CD14-positive monocyte (primary cell): Measurements from ENCODE around the gene LRRC28. TPM values are rescaled to one million over a fixed set of nuclear protein-coding genes. Genes with fewer than 3 reads are reported as not detected.

Experiments used
- DNase-seq, 3 donors: peaks; one replicate each; pipeline ENCODE4 v3.0.0-alpha.2; 2011 to 2022
- H2AFZ ChIP-seq: 2 replicates; pipeline ENCODE4 v1.6.0; 2012; ENCODE audit warnings: mild to moderate bottlenecking, low read depth, low read length, inconsistent platforms; ENCODE audit not compliant: insufficient read depth, poor library complexity, severe bottlenecking
- H3K27ac ChIP-seq, 2 donors: 1 replicate in 1 of 2; 2 replicates in 1 of 2; pipeline ENCODE4 v1.5.1; 2012 to 2013; ENCODE audit warnings: low read length in 2 of 2, control low read depth in 1 of 2, inconsistent platforms in 1 of 2, low read depth in 1 of 2, mild to moderate bottlenecking in 1 of 2
- H3K27me3 ChIP-seq, 2 donors: one replicate each; pipeline versions ENCODE4 v1.6.0 to v1.6.1; 2011 to 2013; ENCODE audit warnings: low read length in 2 of 2; ENCODE audit not compliant: control insufficient read depth in 2 of 2, insufficient read depth in 2 of 2
- H3K36me3 ChIP-seq, 2 donors: replicated peaks in 1 of 2; 1 replicate in 1 of 2; 2 replicates in 1 of 2; pipeline versions ENCODE4 v1.5.1 to v1.6.1; 2012 to 2013; ENCODE audit warnings: low read length in 2 of 2, control low read depth in 1 of 2, inconsistent platforms in 1 of 2, mild to moderate bottlenecking in 1 of 2; ENCODE audit not compliant: insufficient read depth in 2 of 2, control insufficient read depth in 1 of 2
- H3K4me1 ChIP-seq, 2 donors: 1 replicate in 1 of 2; 2 replicates in 1 of 2; pipeline versions ENCODE4 v1.5.1 to v1.6.1; 2012 to 2013; ENCODE audit warnings: low read length in 2 of 2, control low read depth in 1 of 2, inconsistent platforms in 1 of 2, mild to moderate bottlenecking in 1 of 2, moderate library complexity in 1 of 2; ENCODE audit not compliant: insufficient read depth in 2 of 2, control insufficient read depth in 1 of 2
- H3K4me2 ChIP-seq: replicated peaks from 2 replicates; pipeline ENCODE3; 2012; ENCODE audit warnings: low read length, moderate library complexity, mild to moderate bottlenecking; ENCODE audit not compliant: poor library complexity, severe bottlenecking; ENCODE audit errors: extremely low read depth
- H3K4me3 ChIP-seq, 3 experiments: fragments of 200-600 bp in 1 of 3; sonication (generic) in 1 of 3; replicated peaks in 1 of 3; 1 replicate in 2 of 3; 2 replicates in 1 of 3; pipeline ENCODE4 v1.5.1; 2011 to 2013; ENCODE audit warnings: low read length in 3 of 3, mild to moderate bottlenecking in 3 of 3, control low read depth in 2 of 3, low read depth in 2 of 3, inconsistent platforms in 1 of 3, moderate library complexity in 1 of 3
- H3K79me2 ChIP-seq: 2 replicates; pipeline ENCODE4 v1.6.0; 2012; ENCODE audit warnings: mild to moderate bottlenecking, control low read depth, inconsistent platforms, low read length, moderate library complexity; ENCODE audit not compliant: insufficient read depth
- H3K9ac ChIP-seq: 2 replicates; pipeline ENCODE4 v1.6.0; 2017; ENCODE audit warnings: low read length, mild to moderate bottlenecking; ENCODE audit not compliant: insufficient read depth, poor library complexity, severe bottlenecking
- H3K9me3 ChIP-seq, 2 donors: replicated peaks in 1 of 2; 1 replicate in 1 of 2; 2 replicates in 1 of 2; pipeline versions ENCODE4 v1.5.1 to v1.6.1; 2012 to 2013; ENCODE audit warnings: low read length in 2 of 2, control low read depth in 1 of 2; ENCODE audit not compliant: control insufficient read depth in 1 of 2, insufficient read depth in 1 of 2
- H4K20me1 ChIP-seq: 2 replicates; pipeline ENCODE4 v1.6.0; 2012; ENCODE audit warnings: mild to moderate bottlenecking, low read length, control low read depth, moderate library complexity; ENCODE audit not compliant: insufficient read depth
- H3K27ac Mint-ChIP-seq, 7 donors: one replicate each; pipeline ENCODE4 v1.8.0; 2020; ENCODE audit warnings: mild to moderate bottlenecking in 7 of 7, mixed read lengths in 7 of 7, moderate library complexity in 6 of 7, inconsistent platforms in 2 of 7
- H3K27me3 Mint-ChIP-seq, 3 donors: one replicate each; pipeline ENCODE4 v1.8.0; 2021 to 2022; ENCODE audit warnings: low read depth in 3 of 3, mild to moderate bottlenecking in 3 of 3, mixed read lengths in 3 of 3, moderate library complexity in 3 of 3, inconsistent platforms in 1 of 3
- H3K36me3 Mint-ChIP-seq, 2 donors: one replicate each; pipeline ENCODE4 v1.8.0; 2020; ENCODE audit warnings: mixed read lengths in 2 of 2, inconsistent platforms in 1 of 2, mild to moderate bottlenecking in 1 of 2
- H3K4me1 Mint-ChIP-seq: one replicate; pipeline ENCODE4 v1.8.0; 2020; ENCODE audit warnings: mild to moderate bottlenecking, mixed read lengths
- H3K4me3 Mint-ChIP-seq, 2 donors: one replicate each; pipeline ENCODE4 v1.8.0; 2020; ENCODE audit warnings: mild to moderate bottlenecking in 2 of 2, mixed read lengths in 2 of 2, moderate library complexity in 1 of 2
- H3K9me3 Mint-ChIP-seq, 7 donors: one replicate each; pipeline ENCODE4 v1.8.0; 2020 to 2022; ENCODE audit warnings: mixed read lengths in 7 of 7, mild to moderate bottlenecking in 6 of 7, moderate library complexity in 6 of 7, inconsistent platforms in 2 of 7
- WGBS: methylation state at CpG from one replicate; pipeline ENCODE4 v1.1.5; 2013; ENCODE audit warnings: missing lambda C conversion rate; ENCODE audit not compliant: insufficient coverage; 5-methylcytosine and 5-hydroxymethylcytosine counted together
- intact Hi-C, 2 donors: fragments of 100-400 bp; cut with micrococcal nuclease; formaldehyde crosslinking; loops; one replicate each; pipeline versions ENCODE4 v1.15.0 to v1.15.1; 2023
- polyA plus RNA-seq, 3 donors: library from polyadenylated mRNA; depleted of rRNA in 1 of 3; unstranded in 2 of 3; stranded (reverse) in 1 of 3; fragments of 300-500 nt in 2 of 3; fragments of >200 nt in 1 of 3; fragmentation: Illumina TruSeq in 2 of 3; gene quantifications; 1 replicate in 2 of 3; 2 replicates in 1 of 3; pipeline ENCODE4 v1.2.3, GENCODE V29; 2012 to 2021
- TF ChIP-seq, protein P1 (sequence below): fragments of 200-600 bp; IDR thresholded peaks from one replicate; pipeline ENCODE4 v1.8.0; 2022; ENCODE audit warnings: antibody characterized with exemption, mild to moderate bottlenecking

Gene LRRC28
- polyA plus RNA-seq, 3 donors: 18.6 to 25.3 (median 19.8) TPM

GRCh38 chr15:99390667-99391066 lies 139.4 kb downstream of the LRRC28 start:
- WGBS: 80% methylated on average over 1 of the region's 5 CpGs
- no peak overlapping the region for H3K27ac ChIP-seq
- Mint-ChIP-seq H3K4me3 (no peak overlapping the region), H3K27ac (no peak overlapping the region), H3K36me3 (peaks cover 6 to 7% of the 10 kb centered on the region in 2 donors), H3K27me3 (peaks cover 0 to 14% (median 5%) of the 10 kb centered on the region in 3 donors), H3K4me1 (no peaks in the 10 kb centered on the region), H3K9me3 (peaks cover 0 to 23% (median 8%) of the 10 kb centered on the region in 7 donors)
- H3K4me1 ChIP-seq: no peaks in the 10 kb centered on the region
- H3K4me2 ChIP-seq: no peak overlapping the region
- no peaks in the 10 kb centered on the region for H3K79me2 ChIP-seq
- H3K9ac ChIP-seq: no peak overlapping the region
- H2AFZ ChIP-seq: no peak overlapping the region
- H3K27me3 ChIP-seq: peaks cover 0 to 2% of the 10 kb centered on the region in 2 donors
- intact Hi-C loops: no loop called here
- no peak overlapping the region for H3K4me3 ChIP-seq
- TF ChIP-seq, protein P1, sequence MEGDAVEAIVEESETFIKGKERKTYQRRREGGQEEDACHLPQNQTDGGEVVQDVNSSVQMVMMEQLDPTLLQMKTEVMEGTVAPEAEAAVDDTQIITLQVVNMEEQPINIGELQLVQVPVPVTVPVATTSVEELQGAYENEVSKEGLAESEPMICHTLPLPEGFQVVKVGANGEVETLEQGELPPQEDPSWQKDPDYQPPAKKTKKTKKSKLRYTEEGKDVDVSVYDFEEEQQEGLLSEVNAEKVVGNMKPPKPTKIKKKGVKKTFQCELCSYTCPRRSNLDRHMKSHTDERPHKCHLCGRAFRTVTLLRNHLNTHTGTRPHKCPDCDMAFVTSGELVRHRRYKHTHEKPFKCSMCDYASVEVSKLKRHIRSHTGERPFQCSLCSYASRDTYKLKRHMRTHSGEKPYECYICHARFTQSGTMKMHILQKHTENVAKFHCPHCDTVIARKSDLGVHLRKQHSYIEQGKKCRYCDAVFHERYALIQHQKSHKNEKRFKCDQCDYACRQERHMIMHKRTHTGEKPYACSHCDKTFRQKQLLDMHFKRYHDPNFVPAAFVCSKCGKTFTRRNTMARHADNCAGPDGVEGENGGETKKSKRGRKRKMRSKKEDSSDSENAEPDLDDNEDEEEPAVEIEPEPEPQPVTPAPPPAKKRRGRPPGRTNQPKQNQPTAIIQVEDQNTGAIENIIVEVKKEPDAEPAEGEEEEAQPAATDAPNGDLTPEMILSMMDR: no peak
- H3K36me3 ChIP-seq: no peaks in the 10 kb centered on the region
- DNase-seq: no peak
- H4K20me1 ChIP-seq: no peaks in the 10 kb centered on the region
- H3K9me3 ChIP-seq: peaks cover 0 to 3% of the 10 kb centered on the region in 2 donors

- no peak overlapping the region for H2AFZ ChIP-seq
- Mint-ChIP-seq H3K27me3 (peaks cover 0 to 14% (median 5%) of the 10 kb centered on the region in 3 donors), H3K4me1 (no peaks in the 10 kb centered on the region), H3K9me3 (peaks cover 0 to 23% (median 8%) of the 10 kb centered on the region in 7 donors), H3K4me3 (no peak overlapping the region), H3K27ac (no peak overlapping the region), H3K36me3 (no peaks in the 10 kb centered on the region)
- H3K9ac ChIP-seq: no peak overlapping the region
- intact Hi-C loops: no loop called here
- peaks cover 0 to 2% of the 10 kb centered on the region in 2 donors for H3K27me3 ChIP-seq
- H3K4me1 ChIP-seq: no peaks in the 10 kb centered on the region
- H3K27ac ChIP-seq: no peak overlapping the region
- DNase-seq: no peak
- TF ChIP-seq, protein P1: no peak
- no peak overlapping the region for H3K4me2 ChIP-seq
- no peaks in the 10 kb centered on the region for H3K79me2 ChIP-seq
- no peaks in the 10 kb centered on the region for H4K20me1 ChIP-seq
- H3K36me3 ChIP-seq: no peaks in the 10 kb centered on the region
- WGBS: no CpG with 5 or more reads among the region's 1 CpG
- peaks cover 0 to 3% of the 10 kb centered on the region in 2 donors for H3K9me3 ChIP-seq
- no peak overlapping the region for H3K4me3 ChIP-seq
These were observed 142.4 kb downstream of the LRRC28 start for GRCh38 chr15:99393641-99394040.
